DOHH2 (cell line): ENCODE results near the gene MED27.

Experiments
- H3F3A ChIP-seq: fragments of 200-600 bp; sonication (generic), shearing (Covaris generic); 2 replicates; pipeline ENCODE4 v1.6.0; 2016; ENCODE audit warnings: antibody characterized with exemption, mild to moderate bottlenecking; ENCODE audit not compliant: control insufficient read depth, insufficient read depth
- H3K27ac ChIP-seq: fragments of 200-600 bp; sonication (generic); 2 replicates; pipeline ENCODE4 v1.5.1; 2014; ENCODE audit warnings: low read depth, mild to moderate bottlenecking, low read length, moderate library complexity
- H3K27me3 ChIP-seq: fragments of 200-600 bp; sonication (generic); 2 replicates; pipeline ENCODE4 v1.6.1; 2014; ENCODE audit warnings: mild to moderate bottlenecking, low read length, mixed read lengths; ENCODE audit not compliant: control insufficient read depth
- H3K36me3 ChIP-seq: fragments of 200-600 bp; sonication (generic); 2 replicates; pipeline ENCODE4 v1.6.1; 2014; ENCODE audit warnings: mild to moderate bottlenecking, low read length, moderate library complexity, mixed read lengths; ENCODE audit not compliant: control insufficient read depth
- H3K4me1 ChIP-seq: fragments of 200-600 bp; sonication (generic); 2 replicates; pipeline ENCODE4 v1.6.1; 2014; ENCODE audit warnings: mild to moderate bottlenecking, low read length, mixed read lengths; ENCODE audit not compliant: control insufficient read depth
- H3K4me2 ChIP-seq: fragments of 200-600 bp; sonication (generic); 2 replicates; pipeline ENCODE4 v1.6.0; 2014; ENCODE audit warnings: mild to moderate bottlenecking, low read length, moderate library complexity
- H3K4me3 ChIP-seq: fragments of 200-600 bp; sonication (generic); 2 replicates; pipeline ENCODE4 v1.5.1; 2014; ENCODE audit warnings: mild to moderate bottlenecking, low read length, mixed read lengths
- H3K79me2 ChIP-seq: fragments of 200-600 bp; sonication (generic); 2 replicates; pipeline ENCODE4 v1.6.1; 2014; ENCODE audit warnings: mild to moderate bottlenecking, low read length, mixed read lengths; ENCODE audit not compliant: control insufficient read depth
- H3K9me2 ChIP-seq: fragments of 200-600 bp; sonication (generic); replicated peaks from 2 replicates; pipeline ENCODE4 v1.6.1; 2014; ENCODE audit warnings: mild to moderate bottlenecking, low read length, mixed read lengths; ENCODE audit not compliant: control insufficient read depth
- H3K9me3 ChIP-seq: fragments of 200-600 bp; sonication (generic); 2 replicates; pipeline ENCODE4 v1.6.1; 2014; ENCODE audit warnings: antibody characterized with exemption, low read length, mixed read lengths; ENCODE audit not compliant: control insufficient read depth, insufficient read depth
- H4K20me1 ChIP-seq: fragments of 200-600 bp; sonication (generic); 2 replicates; pipeline ENCODE4 v1.6.0; 2014; ENCODE audit warnings: low read depth, mild to moderate bottlenecking, antibody characterized with exemption, low read length, moderate library complexity; ENCODE audit not compliant: control insufficient read depth, insufficient read depth
- CTCF ChIP-seq: fragments of 200-600 bp; sonication (generic); IDR thresholded peaks from one replicate; pipeline ENCODE4 v1.5.1; 2014; ENCODE audit warnings: antibody characterized with exemption, mild to moderate bottlenecking, low read depth, low read length; ENCODE audit not compliant: poor library complexity, severe bottlenecking
- EZH2phosphoT487 ChIP-seq: fragments of 200-600 bp; sonication (generic); IDR thresholded peaks from 2 replicates; pipeline ENCODE4 v1.6.1; 2017; ENCODE audit warnings: borderline replicate concordance, mild to moderate bottlenecking, antibody characterized with exemption, low read length, moderate library complexity, mixed read lengths

MED27 gene

GRCh38 chr9:132020272-132020671, 59.4 kb downstream of the MED27 start:
- Histone ChIP-seq H3K4me2 (no peak overlapping the region), H3K79me2 (peaks cover 56% of the 10 kb centered on the region)

GRCh38 chr9:132019702-132020101, 60.0 kb downstream of the MED27 start:
- no peak overlapping the region for H3K4me3 ChIP-seq
- no peaks in the 10 kb centered on the region for H3K9me3 ChIP-seq
- no peaks in the 10 kb centered on the region for H3K36me3 ChIP-seq
- H3K27ac ChIP-seq = no peak overlapping the region
- H3F3A ChIP-seq = no peaks in the 10 kb centered on the region
- H4K20me1 ChIP-seq = no peaks in the 10 kb centered on the region
- no peaks in the 10 kb centered on the region for H3K9me2 ChIP-seq
- H3K79me2 ChIP-seq = peaks cover 57% of the 10 kb centered on the region
- no peaks in the 10 kb centered on the region for H3K27me3 ChIP-seq
- H3K4me2 ChIP-seq = no peak overlapping the region
- H3K4me1 ChIP-seq = peaks cover 21% of the 10 kb centered on the region
- TF ChIP-seq EZH2phosphoT487 = no peak
- no peak for TF ChIP-seq CTCF

More at GRCh38 chr9:132020272-132020671, 59.4 kb downstream of the MED27 start:
- H3K27ac ChIP-seq = no peak overlapping the region
- H3K4me3 ChIP-seq = no peak overlapping the region
- no peaks in the 10 kb centered on the region for H3K9me2 ChIP-seq
- H3K27me3 ChIP-seq = no peaks in the 10 kb centered on the region
- no peak for TF ChIP-seq EZH2phosphoT487
- TF ChIP-seq CTCF = no peak
- H3K9me3 ChIP-seq = no peaks in the 10 kb centered on the region
- H3K36me3 ChIP-seq = no peaks in the 10 kb centered on the region
- no peaks in the 10 kb centered on the region for H4K20me1 ChIP-seq
- peaks cover 15% of the 10 kb centered on the region for H3K4me1 ChIP-seq
- no peaks in the 10 kb centered on the region for H3F3A ChIP-seq

- H3K4me3 ChIP-seq = no peak overlapping the region
- peaks cover 28% of the 10 kb centered on the region for H3K4me1 ChIP-seq
- H3K36me3 ChIP-seq = no peaks in the 10 kb centered on the region
- no peaks in the 10 kb centered on the region for H4K20me1 ChIP-seq
- no peak for TF ChIP-seq CTCF
- H3K79me2 ChIP-seq = peaks cover 51% of the 10 kb centered on the region
- H3K9me2 ChIP-seq = no peaks in the 10 kb centered on the region
- H3K27ac ChIP-seq = no peak overlapping the region
- H3K9me3 ChIP-seq = no peaks in the 10 kb centered on the region
- no peaks in the 10 kb centered on the region for H3F3A ChIP-seq
- H3K4me2 ChIP-seq = no peak overlapping the region
- no peaks in the 10 kb centered on the region for H3K27me3 ChIP-seq
Measured at GRCh38 chr9:132018957-132019405, 60.7 kb downstream of the MED27 start.

- H3K4me1 ChIP-seq = peaks cover 42% of the 10 kb centered on the region
- H3F3A ChIP-seq = peaks cover 10% of the 10 kb centered on the region
- H3K4me3 ChIP-seq = no peak overlapping the region
- TF ChIP-seq EZH2phosphoT487 (no peak), CTCF (no peak)
- no peaks in the 10 kb centered on the region for H3K27me3 ChIP-seq
- no peak overlapping the region for H3K4me2 ChIP-seq
- H3K27ac ChIP-seq = no peak overlapping the region
- no peaks in the 10 kb centered on the region for H3K9me3 ChIP-seq
- H4K20me1 ChIP-seq = no peaks in the 10 kb centered on the region
- H3K79me2 ChIP-seq = peaks cover 28% of the 10 kb centered on the region
- H3K36me3 ChIP-seq = peaks cover 17% of the 10 kb centered on the region
- no peaks in the 10 kb centered on the region for H3K9me2 ChIP-seq
Measured at GRCh38 chr9:132016456-132016855, 63.2 kb downstream of the MED27 start.
